Fibroblast of pulmonary artery (primary cell): ENCODE data around the gene DLG5.
A peak's percentile ranks its signal among the peaks of the same experiment; 100 is the strongest.

Source experiments
- DNase-seq: peaks from one replicate; pipeline ENCODE4 v3.0.0-alpha.2; 2010; ENCODE audit warnings: low read depth
- H3K4me3 ChIP-seq: replicated peaks from 2 replicates; pipeline ENCODE4 v1.5.1; 2011; ENCODE audit warnings: low read depth, mild to moderate bottlenecking, control low read depth, low read length, moderate library complexity
- CTCF ChIP-seq: IDR thresholded peaks from 2 replicates; pipeline ENCODE4 v1.5.1; 2011; ENCODE audit warnings: mild to moderate bottlenecking, control low read depth, low read length, inconsistent platforms; ENCODE audit errors: missing control alignments

Gene DLG5

DNA sequence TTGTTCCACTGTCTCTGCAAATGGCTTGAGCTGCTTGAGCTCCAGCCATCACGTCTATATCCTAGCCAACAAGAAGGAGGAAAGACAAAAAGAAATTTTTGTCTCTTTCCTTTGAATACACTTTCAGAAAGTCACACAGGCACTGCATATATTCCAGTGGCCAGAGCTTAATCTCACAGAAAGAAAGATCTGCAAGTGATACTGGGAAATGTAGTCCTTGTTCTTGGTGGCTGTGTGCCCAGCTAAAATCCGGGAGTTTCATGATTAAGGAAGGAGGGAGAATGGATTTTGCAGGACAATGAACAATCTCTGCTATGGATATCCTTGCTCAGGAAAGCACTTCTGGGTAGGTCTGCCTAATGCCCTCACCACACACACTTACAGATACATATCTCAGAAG, 19.5 kb upstream of the DLG5 start:
- no peak overlapping the region for H3K4me3 ChIP-seq
- peak; percentile 61 for DNase-seq
- no peak for TF ChIP-seq CTCF

GRCh38 chr10:77944519-77944918, 18.0 kb upstream of the DLG5 start:
- DNase-seq: peak; percentile 96
- no peak overlapping the region for H3K4me3 ChIP-seq
- no peak for TF ChIP-seq CTCF

- TF ChIP-seq CTCF: no peak
- H3K4me3 ChIP-seq: no peak overlapping the region
- peak; percentile 76 for DNase-seq
Measured at GRCh38 chr10:77943121-77943901, 16.8 kb upstream of the DLG5 start.

- TF ChIP-seq CTCF: no peak
- H3K4me3 ChIP-seq: no peak overlapping the region
- DNase-seq: no peak
Measured at GRCh38 chr10:77941790-77942189, 15.2 kb upstream of the DLG5 start.

GRCh38 chr10:77940627-77941026, 14.1 kb upstream of the DLG5 start:
- H3K4me3 ChIP-seq: no peak overlapping the region
- no peak for DNase-seq
- TF ChIP-seq CTCF: no peak

- no peak for TF ChIP-seq CTCF
- no peak overlapping the region for H3K4me3 ChIP-seq
- no peak for DNase-seq
Measured at GRCh38 chr10:77940225-77940624, 13.7 kb upstream of the DLG5 start.

GRCh38 chr10:77939561-77940001, 13.0 kb upstream of the DLG5 start:
- DNase-seq: peak; percentile 90
- TF ChIP-seq CTCF: no peak

More at GRCh38 chr10:77939561-77940001, 13.0 kb upstream of the DLG5 start:
- no peak overlapping the region for H3K4me3 ChIP-seq
